HuH-7 (cell line): ENCODE results near the gene ITGAD.

Source experiments
- DNase-seq: peaks from one replicate; pipeline ENCODE4 v3.0.0; 2011; ENCODE audit warnings: low spot score

ITGAD gene

DNA sequence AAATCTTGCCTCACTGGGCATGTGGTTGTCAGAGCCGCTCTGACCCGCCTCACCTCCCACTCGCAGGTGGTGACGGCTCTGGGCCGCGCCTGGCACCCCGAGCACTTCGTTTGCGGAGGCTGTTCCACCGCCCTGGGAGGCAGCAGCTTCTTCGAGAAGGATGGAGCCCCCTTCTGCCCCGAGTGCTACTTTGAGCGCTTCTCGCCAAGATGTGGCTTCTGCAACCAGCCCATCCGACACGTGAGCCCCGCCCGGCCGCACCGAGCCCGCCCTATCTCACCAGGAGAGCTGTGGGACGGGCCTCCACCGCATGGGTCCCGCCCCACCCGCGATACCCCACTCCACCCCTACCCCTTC, 82.8 kb downstream of the ITGAD start:
- no peak for DNase-seq
